HG03354 (cell line): ENCODE results near the gene EPHB2.

Source experiments
- ATAC-seq: cut with Tn5 transposase; IDR thresholded peaks from one replicate; pipeline ENCODE4 v1.9.1; 2021; ENCODE audit warnings: mild to moderate bottlenecking; ENCODE audit not compliant: unreplicated experiment, poor library complexity, severe bottlenecking

Gene EPHB2

GRCh38 chr1:22773981-22774832 lies 63.6 kb downstream of the EPHB2 start:
- ATAC-seq: no peak

DNA sequence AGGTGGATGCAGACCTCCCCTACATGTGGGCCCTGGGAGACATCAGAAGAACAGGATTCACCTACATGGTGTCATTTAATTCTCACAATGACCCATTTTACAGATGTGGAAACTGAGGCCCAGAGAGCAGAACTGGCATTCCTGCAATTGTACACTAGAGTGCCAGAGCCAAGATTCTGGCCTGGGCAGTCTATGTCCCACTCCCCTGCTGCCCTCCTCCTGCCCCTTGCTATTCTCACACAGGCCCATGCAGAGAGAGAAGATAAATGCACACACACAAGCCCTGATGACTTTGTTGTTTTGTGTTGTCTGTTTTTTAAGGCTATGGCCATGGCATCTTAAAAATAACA lies 64.2 kb downstream of the EPHB2 start:
- no peak for ATAC-seq

GRCh38 chr1:22775478-22775877 lies 64.8 kb downstream of the EPHB2 start:
- ATAC-seq: no peak

DNA sequence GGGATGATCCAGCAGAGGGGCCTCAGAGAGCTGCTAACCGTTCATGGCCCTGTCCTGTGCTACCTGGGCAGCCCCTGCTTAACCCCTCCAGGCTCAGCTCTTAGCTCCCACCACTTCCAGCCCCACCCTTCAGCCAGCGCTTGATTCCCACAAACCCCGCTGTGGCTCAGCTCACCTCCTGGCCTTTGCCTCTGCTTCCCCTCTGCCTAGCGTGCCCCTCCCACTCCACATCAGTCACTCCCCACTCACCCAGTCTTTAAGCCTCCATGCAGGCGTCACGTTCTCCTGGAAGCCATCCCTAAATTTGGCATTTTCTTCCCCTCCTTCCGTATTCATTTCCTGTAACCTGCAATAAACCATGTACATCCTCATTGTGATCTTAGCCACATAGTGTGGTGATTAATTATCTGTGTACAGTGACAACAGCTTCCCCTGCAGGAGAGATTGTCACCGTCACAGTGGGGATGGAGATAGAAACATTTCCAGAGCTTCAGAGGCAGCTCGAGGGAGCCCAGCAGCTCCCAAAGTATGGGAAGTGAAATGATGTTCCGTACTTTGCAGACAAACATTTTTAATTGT lies 65.5 kb downstream of the EPHB2 start:
- ATAC-seq: no peak

- no peak for ATAC-seq
Observed at GRCh38 chr1:22777388-22778057, 66.9 kb downstream of the EPHB2 start.

GRCh38 chr1:22778408-22778807 lies 67.8 kb downstream of the EPHB2 start:
- ATAC-seq: no peak

- ATAC-seq: no peak
Observed at GRCh38 chr1:22778862-22779520, 68.4 kb downstream of the EPHB2 start.

DNA sequence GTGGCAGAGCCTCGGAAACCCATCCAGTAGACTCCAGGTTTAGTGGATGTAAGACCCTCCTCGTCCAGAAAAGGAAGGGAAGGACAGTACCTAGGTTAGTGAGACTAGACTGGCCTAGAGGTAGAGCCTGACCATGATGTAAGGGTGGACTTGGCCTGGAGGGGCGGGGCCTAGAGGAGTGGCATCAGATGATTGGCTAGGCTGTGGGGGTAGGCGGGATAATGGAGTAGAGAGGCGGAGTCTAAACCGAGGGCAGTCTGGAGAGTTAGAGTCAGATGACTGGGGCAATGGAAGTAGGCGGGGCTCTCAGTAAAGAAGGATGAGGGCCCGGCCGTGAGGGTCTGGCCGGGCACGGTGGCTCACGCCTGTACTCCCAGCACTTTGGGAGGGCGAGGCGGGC lies 70.1 kb downstream of the EPHB2 start:
- ATAC-seq: no peak

- no peak for ATAC-seq
Observed at GRCh38 chr1:22781483-22781882, 70.8 kb downstream of the EPHB2 start.

- ATAC-seq: no peak
Observed at GRCh38 chr1:22782406-22782805, 71.8 kb downstream of the EPHB2 start.

GRCh38 chr1:22784317-22784716 lies 73.7 kb downstream of the EPHB2 start:
- ATAC-seq: no peak

GRCh38 chr1:22784737-22785136 lies 74.1 kb downstream of the EPHB2 start:
- no peak for ATAC-seq

DNA sequence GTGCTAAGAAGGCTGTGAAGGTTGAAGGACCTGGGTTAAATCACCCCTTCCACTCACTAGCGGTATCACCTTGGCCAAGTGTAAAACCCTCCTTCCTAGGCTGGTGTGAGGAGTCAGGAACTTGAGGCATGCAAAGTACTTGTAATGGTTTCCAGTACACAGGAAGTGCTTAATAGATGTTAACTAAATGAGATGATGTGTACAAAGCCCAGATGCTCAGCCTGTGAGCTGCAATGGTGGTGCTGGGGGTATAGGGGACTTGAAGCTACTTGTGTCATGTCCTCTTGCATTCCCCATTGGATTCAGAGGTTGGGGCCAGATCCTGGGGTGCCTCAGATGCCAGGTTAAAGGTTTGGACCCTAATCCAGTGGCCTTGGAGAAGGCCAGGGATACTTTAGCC lies 75.5 kb downstream of the EPHB2 start:
- ATAC-seq: no peak

DNA sequence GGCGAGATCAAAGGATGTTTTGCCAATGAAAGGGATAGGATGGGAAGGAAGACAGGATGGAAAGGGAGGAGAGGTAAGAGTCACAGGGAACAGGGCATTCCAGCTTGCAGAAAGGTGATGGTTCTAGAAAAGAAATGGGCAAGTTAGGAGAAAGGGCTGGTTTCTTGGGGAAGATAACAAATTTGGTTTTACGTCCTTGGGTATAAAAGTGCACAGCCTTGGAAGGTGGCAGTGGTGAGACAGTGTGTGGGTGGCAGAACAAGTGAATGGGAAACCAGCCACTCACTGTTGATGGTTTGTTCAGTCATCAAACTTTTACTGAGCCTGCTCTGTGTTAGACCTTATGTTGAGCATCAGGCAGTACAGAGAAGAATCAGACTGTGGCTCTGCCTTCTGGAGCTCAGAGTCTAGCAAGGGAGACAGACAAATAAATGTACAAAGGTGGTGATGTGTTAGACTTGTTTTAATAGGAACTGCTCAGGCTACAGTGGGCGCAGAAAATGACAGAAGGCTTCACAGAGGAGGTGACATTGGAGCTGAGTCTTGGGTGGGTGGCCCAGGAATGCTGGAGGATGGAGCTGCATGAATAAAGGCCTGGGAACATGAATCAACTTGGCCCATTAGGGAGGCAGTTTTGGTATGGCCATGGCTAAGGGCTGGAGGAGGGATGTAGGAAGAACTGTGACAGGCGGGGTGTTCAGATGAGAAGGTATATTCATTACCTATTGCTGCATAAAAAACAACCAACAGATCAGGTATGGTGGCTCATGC lies 76.3 kb downstream of the EPHB2 start:
- no peak for ATAC-seq

GRCh38 chr1:22787636-22788035 lies 77.0 kb downstream of the EPHB2 start:
- ATAC-seq: no peak

GRCh38 chr1:22788254-22788661 lies 77.6 kb downstream of the EPHB2 start:
- no peak for ATAC-seq

DNA sequence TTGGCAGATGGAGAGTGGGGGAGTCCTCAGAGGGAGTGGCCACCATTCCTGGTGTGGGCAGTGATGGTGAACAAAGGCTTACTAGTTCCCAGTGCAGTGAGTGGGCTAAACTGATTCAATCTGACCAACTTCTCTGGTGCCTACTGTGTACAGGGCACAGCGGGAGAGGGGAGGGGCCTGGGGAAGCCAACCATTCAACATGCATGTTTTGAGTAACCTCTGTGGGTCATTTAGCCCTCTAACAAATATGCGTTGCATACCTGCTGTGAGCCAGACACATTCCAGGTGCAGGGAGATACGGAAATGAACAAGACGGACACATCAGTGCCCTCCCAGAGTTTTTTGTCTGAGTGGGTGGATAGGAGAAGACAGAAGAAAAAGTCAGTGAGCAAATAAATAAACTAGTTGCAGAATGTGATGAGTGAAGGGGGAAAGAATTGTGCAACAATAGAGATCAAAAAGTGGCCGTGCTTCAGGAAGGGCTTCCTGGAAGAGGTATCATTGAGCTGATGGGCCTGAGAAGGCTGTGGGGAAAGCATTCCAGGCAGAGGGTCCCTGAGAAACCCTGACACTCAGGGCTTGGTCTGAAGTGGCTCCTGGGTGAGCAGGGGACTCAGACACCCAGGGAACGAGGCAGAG lies 78.8 kb downstream of the EPHB2 start:
- ATAC-seq: no peak

GRCh38 chr1:22790232-22791008 lies 79.8 kb downstream of the EPHB2 start:
- no peak for ATAC-seq
